ENCODE results near the gene AQP2.
"Not testable (repeated sequence)": the region's sequence is repeated elsewhere in the genome, so short reads cannot be mapped to it uniquely, and the experiment has no call there.

AQP2 gene

DNA sequence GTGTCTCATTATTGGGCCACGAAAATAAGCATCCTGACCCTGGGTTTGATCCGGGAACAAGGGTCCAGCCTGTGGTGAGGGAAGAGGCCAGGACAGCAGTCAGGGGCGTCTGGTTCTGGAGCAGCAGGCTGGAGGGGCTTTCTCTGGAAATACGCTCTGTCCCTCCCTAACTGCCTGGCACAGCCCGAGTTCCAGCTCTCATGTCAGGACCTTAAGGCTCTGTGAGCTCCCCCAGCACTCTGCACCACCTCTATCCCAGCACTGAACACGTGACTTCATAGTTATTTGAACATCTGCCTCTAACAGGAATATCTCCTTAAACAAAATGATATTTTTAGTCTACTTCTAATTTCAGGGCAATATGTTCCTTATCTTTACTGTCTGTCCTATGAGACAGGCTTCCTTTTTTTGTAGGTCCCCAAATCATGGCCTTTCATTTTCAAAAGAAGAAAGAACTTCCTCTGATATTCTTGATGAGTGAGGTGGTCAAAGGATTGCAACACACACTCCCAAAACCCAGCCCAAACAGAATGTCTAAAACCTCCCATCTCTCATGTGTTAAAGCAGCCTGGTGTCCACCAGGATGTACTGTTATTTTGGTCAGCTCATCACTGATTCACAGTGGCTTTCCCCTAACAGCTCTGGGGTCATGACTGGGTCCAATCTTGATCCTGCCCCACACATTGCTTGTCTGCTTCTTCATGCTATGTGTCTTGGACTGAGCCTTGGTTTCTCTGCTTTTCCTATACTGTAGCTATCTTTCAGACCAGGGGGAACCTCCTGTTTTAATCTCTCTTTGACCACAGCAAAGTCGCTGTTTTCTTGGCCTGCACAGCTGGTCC lies 31.9 kb downstream of the AQP2 start:
- TF ChIP-seq, protein P1, sequence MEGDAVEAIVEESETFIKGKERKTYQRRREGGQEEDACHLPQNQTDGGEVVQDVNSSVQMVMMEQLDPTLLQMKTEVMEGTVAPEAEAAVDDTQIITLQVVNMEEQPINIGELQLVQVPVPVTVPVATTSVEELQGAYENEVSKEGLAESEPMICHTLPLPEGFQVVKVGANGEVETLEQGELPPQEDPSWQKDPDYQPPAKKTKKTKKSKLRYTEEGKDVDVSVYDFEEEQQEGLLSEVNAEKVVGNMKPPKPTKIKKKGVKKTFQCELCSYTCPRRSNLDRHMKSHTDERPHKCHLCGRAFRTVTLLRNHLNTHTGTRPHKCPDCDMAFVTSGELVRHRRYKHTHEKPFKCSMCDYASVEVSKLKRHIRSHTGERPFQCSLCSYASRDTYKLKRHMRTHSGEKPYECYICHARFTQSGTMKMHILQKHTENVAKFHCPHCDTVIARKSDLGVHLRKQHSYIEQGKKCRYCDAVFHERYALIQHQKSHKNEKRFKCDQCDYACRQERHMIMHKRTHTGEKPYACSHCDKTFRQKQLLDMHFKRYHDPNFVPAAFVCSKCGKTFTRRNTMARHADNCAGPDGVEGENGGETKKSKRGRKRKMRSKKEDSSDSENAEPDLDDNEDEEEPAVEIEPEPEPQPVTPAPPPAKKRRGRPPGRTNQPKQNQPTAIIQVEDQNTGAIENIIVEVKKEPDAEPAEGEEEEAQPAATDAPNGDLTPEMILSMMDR (conservative IDR thresholded peaks at IDR 0.05), result no peak
- H3K27ac ChIP-seq, result no peak overlapping the region

DNA sequence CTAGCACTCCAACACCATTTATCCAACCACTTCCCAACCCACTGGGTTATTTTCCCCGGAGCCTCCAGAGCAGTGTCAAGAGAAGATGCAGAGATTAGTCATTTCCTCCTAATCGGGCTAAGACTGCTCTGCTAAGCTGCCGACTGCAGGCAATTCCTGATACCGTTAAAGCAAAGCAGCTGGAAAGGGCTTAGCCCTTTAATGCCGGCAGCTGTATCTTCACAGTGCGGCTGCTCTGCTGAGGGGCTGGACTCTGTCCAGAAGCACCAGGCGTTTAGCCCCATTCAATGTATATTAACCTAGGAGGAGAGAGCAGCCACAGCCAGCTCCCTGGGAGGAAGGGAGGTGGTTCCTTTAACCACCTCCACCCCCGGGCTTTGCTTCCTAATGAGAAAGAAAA lies 33.4 kb downstream of the AQP2 start:
- H3K27ac ChIP-seq, result no peak overlapping the region
- TF ChIP-seq, protein P1 (conservative IDR thresholded peaks at IDR 0.05), result no peak

DNA sequence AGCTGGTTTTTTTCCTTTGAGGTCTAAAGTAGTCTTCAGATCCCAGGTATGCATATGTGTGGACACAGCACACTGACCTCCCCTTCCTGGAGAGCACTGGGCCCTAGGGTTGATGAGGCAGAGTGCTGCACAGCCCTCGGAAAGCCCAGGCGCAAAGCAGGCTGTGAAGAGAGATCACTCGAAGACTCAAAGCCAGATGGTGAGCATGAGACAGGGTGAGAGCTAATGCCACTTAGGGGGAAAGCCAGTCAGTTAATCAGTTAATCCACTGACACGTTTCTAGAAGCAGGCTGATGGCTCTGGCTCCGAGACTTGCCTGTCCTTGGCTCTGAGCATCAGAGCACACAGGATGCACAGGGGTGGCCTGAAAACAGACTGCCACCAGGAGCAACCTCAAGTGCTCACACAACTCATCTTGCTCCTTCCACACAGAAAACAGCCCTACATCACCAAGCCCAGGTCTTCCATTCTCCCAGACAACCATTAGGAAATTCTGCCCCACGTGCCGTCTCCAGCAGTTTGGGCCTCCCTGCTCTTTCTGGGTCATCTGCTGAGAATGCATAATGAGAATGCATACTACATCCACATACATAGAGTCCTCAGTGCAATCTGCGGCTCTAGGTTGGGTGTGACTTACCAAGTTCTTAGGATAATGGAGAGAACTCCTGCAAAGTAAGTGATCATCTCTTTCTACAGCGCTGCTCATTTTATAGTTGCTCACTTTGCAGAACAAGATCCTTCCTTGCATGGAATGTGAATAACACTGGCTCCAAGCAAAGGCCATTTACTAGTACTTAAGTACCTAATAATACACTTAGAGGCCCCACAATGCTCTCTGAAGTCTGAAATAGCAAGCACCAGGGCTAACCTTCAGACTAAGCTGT lies 34.2 kb downstream of the AQP2 start:
- no peak overlapping the region for H3K27ac ChIP-seq
- TF ChIP-seq, protein P1 (conservative IDR thresholded peaks at IDR 0.05), result no peak

DNA sequence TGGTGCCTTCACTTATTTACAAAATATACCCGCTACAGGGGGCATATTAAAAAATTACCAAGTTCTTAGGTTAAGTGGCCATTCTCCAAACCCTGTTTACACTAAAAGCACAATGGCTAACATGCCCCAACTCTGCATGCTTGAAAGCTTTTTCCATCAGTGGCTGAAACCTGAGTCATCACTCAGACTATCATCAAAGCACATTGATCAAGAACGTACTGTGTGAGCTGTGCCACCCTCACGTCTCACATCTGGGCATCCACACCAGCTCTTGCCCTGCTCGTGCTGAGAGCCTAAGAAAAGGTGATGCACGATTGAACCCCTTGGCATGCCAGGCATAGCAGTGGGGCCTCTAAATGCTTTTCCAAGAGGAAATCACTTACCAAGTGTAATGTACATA lies 35.4 kb downstream of the AQP2 start:
- TF ChIP-seq, protein P1 (conservative IDR thresholded peaks at IDR 0.05), result no peak
- H3K27ac ChIP-seq, result no peak overlapping the region

DNA sequence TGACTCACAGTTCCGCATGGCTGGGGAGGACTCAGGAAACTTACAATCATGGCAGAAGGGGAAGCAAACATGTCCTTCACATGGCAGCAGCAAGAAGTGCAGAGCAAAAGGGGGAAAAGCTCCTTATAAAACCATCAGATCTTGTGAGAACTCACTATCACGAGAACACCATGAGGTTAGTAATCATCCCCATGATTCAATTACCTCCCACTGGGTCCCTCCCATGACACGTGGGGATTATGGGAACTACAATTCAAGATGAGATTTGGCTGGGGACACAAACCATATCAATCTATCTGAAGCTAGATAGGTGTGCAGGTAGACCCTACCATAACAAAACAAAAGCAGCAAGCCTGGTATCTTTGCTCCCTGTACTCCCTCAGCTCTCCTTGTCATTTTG lies 35.9 kb downstream of the AQP2 start:
- H3K27ac ChIP-seq, result not testable (repeated sequence)

DNA sequence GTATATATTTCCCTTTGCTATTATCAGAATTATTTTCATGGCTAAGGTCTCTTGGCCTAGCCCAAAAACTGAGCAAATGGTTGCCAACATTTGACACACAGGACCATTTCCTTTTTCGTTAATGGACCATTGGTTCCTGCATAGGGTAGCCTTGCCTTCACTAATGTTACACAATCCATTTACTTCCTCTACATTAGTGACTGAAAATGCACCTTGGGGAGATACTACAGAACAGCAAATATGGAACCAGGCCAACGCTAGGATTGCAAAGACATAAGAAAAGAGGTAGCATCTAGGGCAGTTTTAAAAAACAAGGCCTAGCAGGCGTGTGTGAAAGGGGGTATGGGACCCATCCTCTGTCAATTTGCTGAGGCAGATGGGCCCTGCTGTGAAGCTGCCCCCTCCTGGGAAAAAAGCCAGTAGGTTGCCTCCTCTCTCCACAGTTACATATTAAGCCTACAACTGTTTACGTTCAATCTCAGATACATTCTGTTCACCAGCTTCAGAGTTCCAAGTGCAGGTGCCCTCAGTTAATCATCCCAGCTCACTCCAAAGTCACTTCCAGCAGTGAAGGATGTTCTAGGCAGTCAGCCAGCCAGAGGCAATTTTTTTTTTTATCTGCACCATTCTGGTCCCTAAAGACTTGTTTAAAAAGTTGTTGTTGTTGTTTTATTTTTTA lies 37.2 kb downstream of the AQP2 start:
- TF ChIP-seq, protein P1 (conservative IDR thresholded peaks at IDR 0.05), result no peak
- H3K27ac ChIP-seq, result no peak overlapping the region

DNA sequence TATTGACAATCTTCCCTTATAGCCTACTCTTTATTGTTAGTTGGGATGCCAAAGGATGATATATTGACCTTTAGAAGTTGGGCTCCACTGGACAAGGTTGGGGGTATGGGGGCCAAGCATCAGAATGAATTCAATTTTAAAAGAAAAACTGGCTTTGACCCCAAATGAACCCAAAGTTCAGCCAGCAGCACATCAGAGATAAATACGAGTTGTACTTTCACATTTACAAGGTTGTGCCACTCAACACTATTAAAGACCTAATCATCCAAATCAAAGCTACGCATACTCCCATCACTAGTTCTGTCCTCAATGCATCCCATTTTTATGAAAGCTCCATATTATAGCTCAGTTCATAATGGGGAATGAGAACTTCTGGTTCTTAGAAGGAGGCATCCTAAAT lies 38.9 kb downstream of the AQP2 start:
- H3K27ac ChIP-seq, result not testable (repeated sequence)

DNA sequence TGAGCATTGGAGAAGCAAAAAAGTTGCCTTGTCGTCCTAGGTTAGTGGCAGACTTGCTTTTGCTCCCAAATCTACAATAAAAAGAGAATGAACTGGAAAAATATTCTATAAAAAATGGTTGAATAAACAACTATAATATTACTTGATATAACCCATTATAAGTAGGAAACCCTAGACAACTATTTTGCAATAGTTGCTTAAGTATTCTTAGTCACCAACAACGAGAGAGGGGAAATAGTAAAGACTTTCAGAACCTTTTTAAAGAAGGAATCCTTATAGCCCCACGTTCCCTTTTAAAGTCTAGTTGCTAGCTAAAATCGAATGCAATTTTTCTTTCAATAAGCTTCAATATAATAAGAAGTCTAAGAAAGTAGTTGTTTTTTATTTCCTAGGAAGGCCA lies 39.7 kb downstream of the AQP2 start:
- H3K27ac ChIP-seq, result no peak overlapping the region

More for the DNA sequence above, 39.7 kb downstream of the AQP2 start:
- TF ChIP-seq, protein P1 (conservative IDR thresholded peaks at IDR 0.05), result no peak

All from VCaP (cell line).